Calu3 (cell line): ENCODE results near the gene ZNF609. TPM values are rescaled to one million over a fixed set of nuclear protein-coding genes. Genes with fewer than 3 reads are reported as not detected.

Experiments
- BruUV-seq: library from RNA; stranded (reverse); fragments of 400-500 nt; replicated peaks from 2 replicates; lab custom pipeline; 2021; lab: Mats Ljungman, UMichigan
- CTCF ChIA-PET: fragments of 300-600 bp; sonication (Branson Sonifier 250); formaldehyde crosslinking; loops from one replicate; lab custom pipeline; 2022; ENCODE audit warnings: antibody characterized with exemption; lab: Charles Lee
- DNase-seq: peaks from one replicate; pipeline ENCODE4 v3.0.0; 2022
- H3K27ac Mint-ChIP-seq: one replicate; pipeline ENCODE4 v1.8.0; 2022; ENCODE audit warnings: mixed read lengths; ENCODE audit not compliant: unreplicated experiment
- H3K27me3 Mint-ChIP-seq: one replicate; pipeline ENCODE4 v1.8.0; 2022; ENCODE audit warnings: mixed read lengths; ENCODE audit not compliant: unreplicated experiment
- H3K36me3 Mint-ChIP-seq: one replicate; pipeline ENCODE4 v1.8.0; 2022; ENCODE audit warnings: mild to moderate bottlenecking, moderate library complexity, mixed read lengths; ENCODE audit not compliant: insufficient read depth, unreplicated experiment
- H3K4me1 Mint-ChIP-seq: one replicate; pipeline ENCODE4 v1.8.0; 2022; ENCODE audit warnings: mild to moderate bottlenecking, low read depth, mixed read lengths; ENCODE audit not compliant: unreplicated experiment
- H3K4me3 Mint-ChIP-seq: one replicate; pipeline ENCODE4 v1.8.0; 2022; ENCODE audit warnings: mild to moderate bottlenecking, low read depth, moderate library complexity, mixed read lengths; ENCODE audit not compliant: unreplicated experiment
- H3K9me3 Mint-ChIP-seq: one replicate; pipeline ENCODE4 v1.8.0; 2022; ENCODE audit warnings: low read depth, mixed read lengths; ENCODE audit not compliant: unreplicated experiment
- intact Hi-C: fragments of 100-400 bp; cut with micrococcal nuclease; formaldehyde crosslinking; loops from one replicate; pipeline ENCODE4 v1.10.0; 2022; ENCODE audit not compliant: unreplicated experiment
- total RNA-seq: library from RNA; stranded (reverse); gene quantifications from 2 replicates; pipeline ENCODE4 v1.2.3, GENCODE V29; 2022
- TF ChIP-seq, protein P1 (sequence below): fragments of 200-600 bp; IDR thresholded peaks from one replicate; pipeline ENCODE4 v1.8.0; 2022; ENCODE audit warnings: antibody characterized with exemption; ENCODE audit not compliant: unreplicated experiment

The ZNF609 gene
- total RNA-seq, 1 experiment from 2014 or later, result 50.6 TPM

DNA sequence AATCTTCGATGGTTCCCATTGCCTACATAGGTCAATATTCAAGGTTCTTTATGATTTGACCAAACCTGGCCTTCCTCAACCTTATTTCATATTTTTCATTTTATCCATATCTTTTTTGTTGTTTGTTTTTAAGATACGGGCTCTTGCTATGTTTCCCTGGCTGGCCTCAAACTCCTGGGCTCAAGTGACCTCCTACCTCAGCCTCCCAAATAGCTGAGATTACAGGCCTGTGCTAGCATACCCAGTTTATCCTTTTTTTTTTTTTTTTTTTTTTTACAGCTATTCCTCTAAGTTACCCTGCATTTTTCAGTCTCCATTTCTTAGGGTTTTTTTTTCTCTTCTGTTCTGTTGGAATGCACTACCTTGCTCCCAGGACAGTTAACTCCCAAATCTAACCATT lies 14.5 kb downstream of the ZNF609 start:
- Mint-ChIP-seq H3K36me3 (peaks cover 35% of the 10 kb centered on the region), H3K9me3 (no peaks in the 10 kb centered on the region), H3K27me3 (no peaks in the 10 kb centered on the region), H3K27ac (no peak overlapping the region), H3K4me1 (no peaks in the 10 kb centered on the region), H3K4me3 (no peak overlapping the region)
- intact Hi-C loops, result no loop called here
- TF ChIP-seq, protein P1, sequence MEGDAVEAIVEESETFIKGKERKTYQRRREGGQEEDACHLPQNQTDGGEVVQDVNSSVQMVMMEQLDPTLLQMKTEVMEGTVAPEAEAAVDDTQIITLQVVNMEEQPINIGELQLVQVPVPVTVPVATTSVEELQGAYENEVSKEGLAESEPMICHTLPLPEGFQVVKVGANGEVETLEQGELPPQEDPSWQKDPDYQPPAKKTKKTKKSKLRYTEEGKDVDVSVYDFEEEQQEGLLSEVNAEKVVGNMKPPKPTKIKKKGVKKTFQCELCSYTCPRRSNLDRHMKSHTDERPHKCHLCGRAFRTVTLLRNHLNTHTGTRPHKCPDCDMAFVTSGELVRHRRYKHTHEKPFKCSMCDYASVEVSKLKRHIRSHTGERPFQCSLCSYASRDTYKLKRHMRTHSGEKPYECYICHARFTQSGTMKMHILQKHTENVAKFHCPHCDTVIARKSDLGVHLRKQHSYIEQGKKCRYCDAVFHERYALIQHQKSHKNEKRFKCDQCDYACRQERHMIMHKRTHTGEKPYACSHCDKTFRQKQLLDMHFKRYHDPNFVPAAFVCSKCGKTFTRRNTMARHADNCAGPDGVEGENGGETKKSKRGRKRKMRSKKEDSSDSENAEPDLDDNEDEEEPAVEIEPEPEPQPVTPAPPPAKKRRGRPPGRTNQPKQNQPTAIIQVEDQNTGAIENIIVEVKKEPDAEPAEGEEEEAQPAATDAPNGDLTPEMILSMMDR, result no peak
- DNase-seq, result no peak
- no TSS peak for BruUV-seq
- CTCF ChIA-PET, result interaction anchor here (0.6 kb wide), 1 partner anchor 255 kb away, joined by 5 read pairs; no protein-coding TSS in a partner anchor

DNA sequence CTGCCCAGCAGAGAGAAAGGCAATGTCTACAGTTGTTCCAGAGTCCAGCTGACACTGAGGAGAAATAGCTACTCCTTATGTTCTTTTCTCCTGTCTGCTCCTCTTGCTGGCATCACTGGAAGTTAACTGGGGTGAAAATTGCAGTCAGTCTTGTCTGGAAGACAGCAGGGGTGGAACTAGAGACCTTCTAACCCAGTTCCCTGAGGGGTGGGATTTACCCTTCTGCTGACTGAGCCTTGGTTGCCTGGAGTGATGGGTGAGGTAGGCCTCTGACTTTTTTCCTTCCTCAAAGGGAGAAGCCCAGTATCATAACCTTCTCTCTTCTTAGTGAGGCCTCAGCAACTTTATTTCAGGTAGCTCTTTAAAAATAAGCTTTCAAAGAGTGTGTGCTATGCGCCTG lies 16.2 kb downstream of the ZNF609 start:
- no TSS peak for BruUV-seq
- intact Hi-C loops, result no loop called here
- CTCF ChIA-PET, result interaction anchor here (0.7 kb wide), 2 partner anchors 60 to 134 kb away, joined by 3 to 5 read pairs; no protein-coding TSS in a partner anchor
- H3K9me3 Mint-ChIP-seq, result no peaks in the 10 kb centered on the region
- peaks cover 36% of the 10 kb centered on the region for H3K36me3 Mint-ChIP-seq
- TF ChIP-seq, protein P1, result no peak
- no peak for DNase-seq
- H3K4me3 Mint-ChIP-seq, result no peak overlapping the region
- H3K4me1 Mint-ChIP-seq, result peaks cover 8% of the 10 kb centered on the region
- no peak overlapping the region for H3K27ac Mint-ChIP-seq
- H3K27me3 Mint-ChIP-seq, result no peaks in the 10 kb centered on the region

DNA sequence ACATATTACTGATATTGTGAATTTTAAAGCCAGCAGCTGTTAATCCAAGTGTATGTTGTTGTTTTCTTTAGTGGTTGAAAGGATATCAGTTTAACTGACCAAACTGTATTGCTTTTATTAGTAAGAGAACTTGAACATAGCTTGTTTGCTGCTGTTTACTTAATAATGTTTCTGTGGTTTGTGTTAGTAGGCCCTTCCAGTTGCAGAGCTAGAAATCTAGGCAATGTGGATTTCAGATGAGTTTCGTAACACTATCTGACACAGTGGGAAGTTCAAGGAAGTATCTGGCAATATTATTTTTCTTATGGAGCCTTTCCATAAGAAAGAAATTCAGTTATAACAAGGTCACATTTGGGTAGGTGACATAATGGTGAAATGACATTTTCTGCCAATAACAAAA lies 18.5 kb downstream of the ZNF609 start:
- CTCF ChIA-PET, result interaction anchor here (0.7 to 1.9 kb wide), 2 partner anchors 10 to 148 kb away, joined by 5 to 6 read pairs; no protein-coding TSS in a partner anchor
- intact Hi-C loops, result no loop called here
- peaks cover 14% of the 10 kb centered on the region for H3K4me1 Mint-ChIP-seq

DNA sequence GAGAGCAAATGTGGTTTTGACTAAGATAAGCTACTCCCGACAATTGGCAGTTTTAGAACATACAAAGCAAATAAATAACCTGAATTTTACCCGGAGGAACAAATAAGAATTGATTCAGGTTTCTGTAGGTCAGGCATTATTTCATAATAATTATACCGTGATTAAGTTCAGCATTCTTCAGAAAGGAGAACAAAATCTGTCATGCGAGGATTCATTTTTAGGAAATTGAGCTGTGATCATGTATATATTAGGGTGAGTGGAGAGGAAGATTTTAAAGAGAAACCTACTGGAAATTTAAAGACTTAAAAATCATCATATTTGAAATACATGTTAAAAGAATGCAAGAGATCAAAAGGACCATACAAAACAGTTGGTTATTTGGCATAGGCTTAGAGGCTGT lies 20.5 kb downstream of the ZNF609 start:
- Mint-ChIP-seq H3K27me3 (no peaks in the 10 kb centered on the region), H3K4me3 (no peak overlapping the region), H3K27ac (no peak overlapping the region), H3K4me1 (peaks cover 19% of the 10 kb centered on the region), H3K36me3 (peaks cover 35% of the 10 kb centered on the region), H3K9me3 (no peaks in the 10 kb centered on the region)
- CTCF ChIA-PET, result no interaction called here
- intact Hi-C loops, result no loop called here
- no TSS peak for BruUV-seq
- TF ChIP-seq, protein P1, result no peak
- DNase-seq, result no peak

More for the DNA sequence above, 18.5 kb downstream of the ZNF609 start:
- no TSS peak for BruUV-seq
- Mint-ChIP-seq H3K4me3 (no peak overlapping the region), H3K27me3 (no peaks in the 10 kb centered on the region), H3K27ac (no peak overlapping the region), H3K9me3 (no peaks in the 10 kb centered on the region), H3K36me3 (peaks cover 38% of the 10 kb centered on the region)
- no peak for DNase-seq
- TF ChIP-seq, protein P1, result no peak
